ENCODE results near the gene STK36. TPM values are rescaled to one million over a fixed set of nuclear protein-coding genes. Genes with fewer than 3 reads are reported as not detected.
A peak's percentile ranks its signal among the peaks of the same experiment; 100 is the strongest.

Gene STK36
- polyA plus RNA-seq, 2 of the 4 experiments (the other 2 are of a cell fraction) = 20.6 to 29.9 TPM

DNA sequence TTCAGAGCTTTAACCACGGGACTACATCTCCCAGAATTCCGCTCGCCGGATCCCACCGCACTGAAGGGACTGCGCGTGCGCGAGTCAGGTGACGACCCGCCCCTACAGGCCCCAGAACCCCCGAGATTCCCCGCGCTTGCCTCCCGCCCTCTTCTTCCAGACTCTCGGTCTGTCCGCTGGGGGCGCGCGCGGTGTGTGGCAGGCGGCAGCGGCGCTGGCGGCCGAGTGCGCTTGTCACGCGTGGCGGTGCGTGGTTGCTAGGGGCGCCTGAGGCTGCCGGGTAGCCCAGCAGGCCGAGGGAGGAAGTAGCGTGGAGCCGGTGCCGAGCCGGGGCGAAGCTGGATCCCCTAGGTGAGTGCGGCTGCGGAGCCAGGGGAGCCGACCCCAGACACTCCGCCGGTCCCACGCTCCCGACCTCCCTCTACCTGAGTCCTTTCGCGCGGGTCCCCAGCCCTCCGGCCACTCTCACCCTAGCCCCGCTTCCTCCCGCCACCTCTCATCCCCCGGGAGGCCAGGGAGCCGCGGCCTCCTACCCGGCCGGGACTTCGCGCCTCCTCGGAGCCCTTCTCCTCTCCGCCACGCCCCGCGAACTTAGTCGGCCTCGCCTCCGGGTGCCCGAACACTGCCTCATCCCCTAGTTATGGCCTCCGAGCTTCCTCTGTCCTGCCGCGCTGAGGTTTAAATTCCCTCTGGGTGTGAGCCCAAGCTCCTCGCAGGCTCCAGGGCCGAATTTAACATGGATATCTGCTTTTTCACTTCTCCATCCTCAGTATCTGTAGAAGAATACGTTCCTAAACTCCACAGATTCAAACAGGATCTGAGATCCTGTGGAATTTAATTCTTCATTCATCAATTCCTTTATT, 39.0 kb downstream of the STK36 start, which contains the start of gene TTLL4 (continued):
- TF ChIP-seq, protein P1, sequence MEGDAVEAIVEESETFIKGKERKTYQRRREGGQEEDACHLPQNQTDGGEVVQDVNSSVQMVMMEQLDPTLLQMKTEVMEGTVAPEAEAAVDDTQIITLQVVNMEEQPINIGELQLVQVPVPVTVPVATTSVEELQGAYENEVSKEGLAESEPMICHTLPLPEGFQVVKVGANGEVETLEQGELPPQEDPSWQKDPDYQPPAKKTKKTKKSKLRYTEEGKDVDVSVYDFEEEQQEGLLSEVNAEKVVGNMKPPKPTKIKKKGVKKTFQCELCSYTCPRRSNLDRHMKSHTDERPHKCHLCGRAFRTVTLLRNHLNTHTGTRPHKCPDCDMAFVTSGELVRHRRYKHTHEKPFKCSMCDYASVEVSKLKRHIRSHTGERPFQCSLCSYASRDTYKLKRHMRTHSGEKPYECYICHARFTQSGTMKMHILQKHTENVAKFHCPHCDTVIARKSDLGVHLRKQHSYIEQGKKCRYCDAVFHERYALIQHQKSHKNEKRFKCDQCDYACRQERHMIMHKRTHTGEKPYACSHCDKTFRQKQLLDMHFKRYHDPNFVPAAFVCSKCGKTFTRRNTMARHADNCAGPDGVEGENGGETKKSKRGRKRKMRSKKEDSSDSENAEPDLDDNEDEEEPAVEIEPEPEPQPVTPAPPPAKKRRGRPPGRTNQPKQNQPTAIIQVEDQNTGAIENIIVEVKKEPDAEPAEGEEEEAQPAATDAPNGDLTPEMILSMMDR (IDR thresholded peaks at IDR 0.05) = peak; percentile 74
- no peak for TF ChIP-seq HOXA7 (CRISPR knock-in tag; IDR thresholded peaks at IDR 0.05)
- TF ChIP-seq, protein P2, sequence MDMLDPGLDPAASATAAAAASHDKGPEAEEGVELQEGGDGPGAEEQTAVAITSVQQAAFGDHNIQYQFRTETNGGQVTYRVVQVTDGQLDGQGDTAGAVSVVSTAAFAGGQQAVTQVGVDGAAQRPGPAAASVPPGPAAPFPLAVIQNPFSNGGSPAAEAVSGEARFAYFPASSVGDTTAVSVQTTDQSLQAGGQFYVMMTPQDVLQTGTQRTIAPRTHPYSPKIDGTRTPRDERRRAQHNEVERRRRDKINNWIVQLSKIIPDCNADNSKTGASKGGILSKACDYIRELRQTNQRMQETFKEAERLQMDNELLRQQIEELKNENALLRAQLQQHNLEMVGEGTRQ (IDR thresholded peaks at IDR 0.05) = peak; percentile 80
- no peak for TF ChIP-seq FOXS1 (CRISPR knock-in tag; IDR thresholded peaks at IDR 0.05)
- TF ChIP-seq, protein P3, sequence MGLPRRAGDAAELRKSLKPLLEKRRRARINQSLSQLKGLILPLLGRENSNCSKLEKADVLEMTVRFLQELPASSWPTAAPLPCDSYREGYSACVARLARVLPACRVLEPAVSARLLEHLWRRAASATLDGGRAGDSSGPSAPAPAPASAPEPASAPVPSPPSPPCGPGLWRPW (IDR thresholded peaks at IDR 0.05) = no peak
- TF ChIP-seq, protein P4, sequence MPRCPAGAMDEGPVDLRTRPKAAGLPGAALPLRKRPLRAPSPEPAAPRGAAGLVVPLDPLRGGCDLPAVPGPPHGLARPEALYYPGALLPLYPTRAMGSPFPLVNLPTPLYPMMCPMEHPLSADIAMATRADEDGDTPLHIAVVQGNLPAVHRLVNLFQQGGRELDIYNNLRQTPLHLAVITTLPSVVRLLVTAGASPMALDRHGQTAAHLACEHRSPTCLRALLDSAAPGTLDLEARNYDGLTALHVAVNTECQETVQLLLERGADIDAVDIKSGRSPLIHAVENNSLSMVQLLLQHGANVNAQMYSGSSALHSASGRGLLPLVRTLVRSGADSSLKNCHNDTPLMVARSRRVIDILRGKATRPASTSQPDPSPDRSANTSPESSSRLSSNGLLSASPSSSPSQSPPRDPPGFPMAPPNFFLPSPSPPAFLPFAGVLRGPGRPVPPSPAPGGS (IDR thresholded peaks at IDR 0.05) = peak; percentile 54; the same call in 1 of the 3 replicates
- TF ChIP-seq NPAS2 (CRISPR knock-in tag; IDR thresholded peaks at IDR 0.05; ENCODE audit: borderline replicate concordance) = no peak
- TF ChIP-seq HDAC2 (IDR thresholded peaks at IDR 0.05) = no peak
- no peak for TF ChIP-seq RCOR1 (IDR thresholded peaks at IDR 0.05; ENCODE audit: low read depth, low read length)
- TF ChIP-seq RARB (CRISPR knock-in tag; IDR thresholded peaks at IDR 0.05) = no peak
- TF ChIP-seq PHF8 (IDR thresholded peaks at IDR 0.05; ENCODE audit: borderline replicate concordance, low read depth) = peak; percentile 69; the same call in 1 of the 2 replicates
- no peak for TF ChIP-seq GATA3 (IDR thresholded peaks at IDR 0.05; ENCODE audit: borderline replicate concordance)
- TF ChIP-seq ZSCAN20 (CRISPR knock-in tag; IDR thresholded peaks at IDR 0.05) = no peak
- 0 out of 2 replicates have a peak, but pooled peaks have one; percentile 38 for TF ChIP-seq RFX5 (IDR thresholded peaks at IDR 0.05)
- TF ChIP-seq, protein P5, sequence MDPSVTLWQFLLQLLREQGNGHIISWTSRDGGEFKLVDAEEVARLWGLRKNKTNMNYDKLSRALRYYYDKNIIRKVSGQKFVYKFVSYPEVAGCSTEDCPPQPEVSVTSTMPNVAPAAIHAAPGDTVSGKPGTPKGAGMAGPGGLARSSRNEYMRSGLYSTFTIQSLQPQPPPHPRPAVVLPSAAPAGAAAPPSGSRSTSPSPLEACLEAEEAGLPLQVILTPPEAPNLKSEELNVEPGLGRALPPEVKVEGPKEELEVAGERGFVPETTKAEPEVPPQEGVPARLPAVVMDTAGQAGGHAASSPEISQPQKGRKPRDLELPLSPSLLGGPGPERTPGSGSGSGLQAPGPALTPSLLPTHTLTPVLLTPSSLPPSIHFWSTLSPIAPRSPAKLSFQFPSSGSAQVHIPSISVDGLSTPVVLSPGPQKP (IDR thresholded peaks at IDR 0.05; ENCODE audit: low read depth, low read length) = no peak
- no peak for TF ChIP-seq CEBPB (IDR thresholded peaks at IDR 0.05)
- no peak for TF ChIP-seq CBX8 (IDR thresholded peaks at IDR 0.05)
- TF ChIP-seq ZC3H11A (IDR thresholded peaks at IDR 0.05) = no peak
- no peak for TF ChIP-seq RNF2 (IDR thresholded peaks at IDR 0.05; ENCODE audit: borderline replicate concordance, low read depth)
- TF ChIP-seq SMC3 (IDR thresholded peaks at IDR 0.05) = peak; percentile 57
- TF ChIP-seq EHMT2 (IDR thresholded peaks at IDR 0.05; ENCODE audit: low read depth) = no peak
- TF ChIP-seq SREBF2 (IDR thresholded peaks at IDR 0.05) = no peak
- TF ChIP-seq CHD2 (IDR thresholded peaks at IDR 0.05; ENCODE audit: low read length, partially characterized antibody) = no peak
- no peak for TF ChIP-seq FOSB (CRISPR knock-in tag; IDR thresholded peaks at IDR 0.05)
